NK-92 (cell line): ENCODE results near the gene POPDC2.

Experiments used
- DNase-seq: peaks from one replicate; lab custom pipeline; 2025; ENCODE audit not compliant: unreplicated experiment; lab: John Stamatoyannopoulos, UW

The POPDC2 gene

GRCh38 chr3:119672776-119673175 lies 12.4 kb upstream of the POPDC2 start:
- no peak for DNase-seq

GRCh38 chr3:119669906-119670570 lies 9.6 kb upstream of the POPDC2 start:
- no peak for DNase-seq

- DNase-seq = no peak
Observed at GRCh38 chr3:119665954-119666559, 5.7 kb upstream of the POPDC2 start.

- no peak for DNase-seq
Observed at GRCh38 chr3:119664850-119665379, 4.5 kb upstream of the POPDC2 start.

GRCh38 chr3:119664370-119664769 lies 4.0 kb upstream of the POPDC2 start:
- no peak for DNase-seq

- DNase-seq = no peak
Observed at GRCh38 chr3:119663885-119664284, 3.5 kb upstream of the POPDC2 start.

GRCh38 chr3:119662604-119663373 lies 2.4 kb upstream of the POPDC2 start:
- no peak for DNase-seq

GRCh38 chr3:119659606-119660291 lies 640 bp downstream of the POPDC2 start:
- DNase-seq = no peak

- DNase-seq = no peak
Observed at GRCh38 chr3:119658994-119659393, 1.4 kb downstream of the POPDC2 start.

GRCh38 chr3:119657887-119658702 lies 2.3 kb downstream of the POPDC2 start:
- DNase-seq = no peak

- no peak for DNase-seq
Observed at GRCh38 chr3:119653876-119654275, 6.5 kb downstream of the POPDC2 start.

- no peak for DNase-seq
Observed at GRCh38 chr3:119652306-119653033, 7.9 kb downstream of the POPDC2 start.

- no peak for DNase-seq
Observed at GRCh38 chr3:119649761-119650160, 10.6 kb downstream of the POPDC2 start.

GRCh38 chr3:119647843-119648575 lies 12.4 kb downstream of the POPDC2 start:
- no peak for DNase-seq

- DNase-seq = no peak
Observed at GRCh38 chr3:119647171-119647570, 13.2 kb downstream of the POPDC2 start.

GRCh38 chr3:119645813-119646212 lies 14.6 kb downstream of the POPDC2 start:
- DNase-seq = no peak

- DNase-seq = no peak
Observed at GRCh38 chr3:119644481-119644880, 15.9 kb downstream of the POPDC2 start.

- DNase-seq = no peak
Observed at GRCh38 chr3:119643528-119643927, 16.9 kb downstream of the POPDC2 start.
